Measurements from ENCODE around the gene NEDD9. TPM values are rescaled to one million over a fixed set of nuclear protein-coding genes. Genes with fewer than 3 reads are reported as not detected.
A peak's percentile ranks its signal among the peaks of the same experiment; 100 is the strongest.

Gene NEDD9
- total and polyA plus RNA-seq, 10 of the 15 experiments (the other 5 are each of a cell fraction or from before 2014, with no cell fraction given) = 4.9 to 92.6 (median 14.6) TPM

DNA sequence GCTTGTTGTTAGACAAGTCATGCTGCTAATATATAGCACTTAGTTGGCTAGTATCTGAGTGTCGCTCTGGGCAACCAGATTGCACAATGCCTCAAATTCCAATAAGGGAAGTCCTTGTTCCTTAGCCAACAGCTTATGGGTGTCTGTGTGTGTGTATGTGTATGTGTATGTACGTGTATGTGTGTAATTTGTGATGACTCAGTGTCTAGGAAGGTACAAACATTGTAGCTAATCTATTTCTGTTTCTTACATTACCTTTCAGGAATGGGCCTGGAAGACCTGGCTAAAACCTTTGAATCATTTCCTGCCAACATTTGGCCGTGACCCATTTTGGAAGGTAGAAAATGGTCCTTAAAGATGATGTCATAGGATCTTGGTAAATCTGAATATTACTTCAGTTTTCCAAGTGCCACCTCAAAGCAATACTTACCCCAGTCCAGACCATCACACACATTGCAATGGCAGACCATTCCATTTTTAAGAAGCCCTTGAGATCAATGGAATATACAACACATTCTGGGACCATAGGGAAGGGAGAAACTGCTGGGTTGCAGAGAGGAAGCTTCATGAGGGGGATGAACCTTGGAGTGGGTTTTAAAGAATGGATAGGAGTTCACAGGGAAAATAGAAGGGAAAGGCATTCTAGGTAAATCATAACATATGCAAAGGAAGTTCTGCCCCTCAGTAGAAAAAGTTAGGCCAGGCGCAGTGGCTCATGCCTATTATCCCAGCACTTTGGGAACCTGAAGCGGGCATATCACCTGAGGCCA is 25.1 kb downstream of the NEDD9 start:
- ATAC-seq (no peak), DNase-seq (ENCODE audit: low read depth, low spot score) (no peak), FAIRE-seq (no peak)
- H3K9ac ChIP-seq (ENCODE audit: control insufficient read depth, insufficient read depth, low read length) = no peak overlapping the region
- ChIA-PET POLR2A (interaction anchor here (1.3 to 1.6 kb wide), 2 partner anchors 9 to 12 kb away, joined by 4 read pairs; no protein-coding TSS in a partner anchor), RAD21 (ENCODE audit: unreplicated experiment) (interaction anchor here (1.0 kb wide), 1 partner anchor 10 kb away, joined by 3 read pairs; no protein-coding TSS in a partner anchor), SMC1A (ENCODE audit: uncharacterized antibody, unreplicated experiment) (interaction anchor here (0.6 to 2.4 kb wide), 6 partner anchors 10 to 285 kb away, joined by 3 to 10 read pairs (median 4); no protein-coding TSS in a partner anchor), CTCF (interaction anchor here (1.0 kb wide), 1 partner anchor 288 kb away, joined by 4 read pairs; no protein-coding TSS in a partner anchor)
- no peaks in the 10 kb centered on the region for H4K20me1 ChIP-seq (ENCODE audit: control insufficient read depth, insufficient read depth)
- no peaks in the 10 kb centered on the region for H3K27me3 ChIP-seq (replicated peaks in 1 of 2; ENCODE audit: control insufficient read depth in 2 of 2, insufficient read depth in 2 of 2, low read length in 1 of 2)
- no peak overlapping the region for H3K4me2 ChIP-seq (ENCODE audit: control insufficient read depth, insufficient read depth)
- H3K9me3 ChIP-seq (replicated peaks; ENCODE audit: control insufficient read depth, insufficient read depth, low read length) = no peaks in the 10 kb centered on the region
- in situ Hi-C loops (cut with MboI) = no loop called here
- TSS peak; percentile 3 for BruUV-seq (replicated peaks)
- 81% methylated on average over 5 of the region's 5 CpGs for WGBS (ENCODE audit: insufficient coverage, insufficient replicate concordance, low lambda C conversion rate, missing lambda C conversion rate)
- H3K27ac ChIP-seq (ENCODE audit: control insufficient read depth, insufficient read depth) = no peak overlapping the region
- peaks cover 2% of the 10 kb centered on the region for H3K79me2 ChIP-seq (ENCODE audit: control insufficient read depth, insufficient read depth, low read length)
- H3K4me3 ChIP-seq = no peak overlapping the region
- no peak overlapping the region for H2AFZ ChIP-seq (ENCODE audit: control insufficient read depth, low read depth, low read length)
- TF ChIP-seq HDGF (IDR thresholded peaks at IDR 0.05) (no peak), ATF7 (IDR thresholded peaks at IDR 0.05; ENCODE audit: low read depth) (0 out of 2 replicates have a peak, but pooled peaks have one; percentile 38), PAX8 (IDR thresholded peaks at IDR 0.05) (no peak)
- TF ChIP-seq, protein P1, sequence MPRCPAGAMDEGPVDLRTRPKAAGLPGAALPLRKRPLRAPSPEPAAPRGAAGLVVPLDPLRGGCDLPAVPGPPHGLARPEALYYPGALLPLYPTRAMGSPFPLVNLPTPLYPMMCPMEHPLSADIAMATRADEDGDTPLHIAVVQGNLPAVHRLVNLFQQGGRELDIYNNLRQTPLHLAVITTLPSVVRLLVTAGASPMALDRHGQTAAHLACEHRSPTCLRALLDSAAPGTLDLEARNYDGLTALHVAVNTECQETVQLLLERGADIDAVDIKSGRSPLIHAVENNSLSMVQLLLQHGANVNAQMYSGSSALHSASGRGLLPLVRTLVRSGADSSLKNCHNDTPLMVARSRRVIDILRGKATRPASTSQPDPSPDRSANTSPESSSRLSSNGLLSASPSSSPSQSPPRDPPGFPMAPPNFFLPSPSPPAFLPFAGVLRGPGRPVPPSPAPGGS (IDR thresholded peaks at IDR 0.05; ENCODE audit: borderline replicate concordance, insufficient read depth, low read depth, low read length, poor library complexity, severe bottlenecking) = peak; percentile 15
- TF ChIP-seq, protein P2, sequence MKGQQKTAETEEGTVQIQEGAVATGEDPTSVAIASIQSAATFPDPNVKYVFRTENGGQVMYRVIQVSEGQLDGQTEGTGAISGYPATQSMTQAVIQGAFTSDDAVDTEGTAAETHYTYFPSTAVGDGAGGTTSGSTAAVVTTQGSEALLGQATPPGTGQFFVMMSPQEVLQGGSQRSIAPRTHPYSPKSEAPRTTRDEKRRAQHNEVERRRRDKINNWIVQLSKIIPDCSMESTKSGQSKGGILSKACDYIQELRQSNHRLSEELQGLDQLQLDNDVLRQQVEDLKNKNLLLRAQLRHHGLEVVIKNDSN (IDR thresholded peaks at IDR 0.05; ENCODE audit: borderline replicate concordance, extremely low read length, insufficient read depth, low read depth, low read length) = no peak
- intact Hi-C loops (cut with micrococcal nuclease; ENCODE audit: unreplicated experiment) = no loop called here
- peaks cover 13 to 32% of the 10 kb centered on the region in 2 experiments for H3K36me3 ChIP-seq (ENCODE audit: control insufficient read depth in 2 of 2, insufficient read depth in 2 of 2, low read length in 1 of 2)
- H3K4me1 ChIP-seq (ENCODE audit: control insufficient read depth, insufficient read depth, low read length) = 0 out of 2 replicates have a peak, but pooled peaks cover 3% of the 10 kb centered on the region

Measured in GM12878 (cell line).